Right lobe of liver (tissue), 6 donors: Measurements from ENCODE around the gene KIAA1958. TPM values are rescaled to one million over a fixed set of nuclear protein-coding genes. Genes with fewer than 3 reads are reported as not detected.

Experiments used
- ATAC-seq, 4 donors: fragments of 200-7000 bp; cut with Tn5 transposase; one replicate each; pipeline ENCODE4 v1.9.1; 2020; ENCODE audit warnings: mild to moderate bottlenecking in 4 of 4, moderate library complexity in 4 of 4
- DNase-seq, 3 donors: peaks; one replicate each; pipeline ENCODE4 v3.0.0-alpha.2; 2020
- H3K27ac ChIP-seq, 3 donors: fragments of 200-600 bp; one replicate each; pipeline ENCODE4 v1.8.0; 2022
- H3K27me3 ChIP-seq, 2 donors: fragments of 200-600 bp; one replicate each; pipeline ENCODE4 v1.8.0; 2022
- H3K36me3 ChIP-seq, 4 donors: fragments of 200-600 bp; sonication (generic) in 1 of 4; one replicate each; pipeline versions ENCODE4 v1.5.1 to v1.8.0; 2017 to 2022; ENCODE audit warnings: control low read depth in 1 of 4
- H3K4me1 ChIP-seq, 4 donors: fragments of 200-600 bp; sonication (generic) in 1 of 4; one replicate each; pipeline versions ENCODE4 v1.5.1 to v1.8.0; 2017 to 2022; ENCODE audit warnings: control low read depth in 1 of 4
- H3K4me3 ChIP-seq, 3 donors: fragments of 200-600 bp; one replicate each; pipeline ENCODE4 v1.8.0; 2022
- H3K9me3 ChIP-seq, 4 donors: fragments of 200-600 bp; sonication (generic) in 1 of 4; one replicate each; pipeline versions ENCODE4 v1.5.1 to v1.8.0; 2017 to 2022; ENCODE audit warnings: control low read depth in 1 of 4
- POLR2A ChIP-seq: fragments of 450-650 bp; IDR thresholded peaks from one replicate; pipeline ENCODE4 v1.6.1; 2017; ENCODE audit warnings: antibody characterized with exemption, mild to moderate bottlenecking
- WGBS: methylation state at CpG from one replicate; pipeline ENCODE4 v1.1.6; 2018; ENCODE audit warnings: low coverage, low lambda C conversion rate; ENCODE audit not compliant: insufficient coverage; ENCODE audit errors: missing lambda C conversion rate; 5-methylcytosine and 5-hydroxymethylcytosine counted together
- intact Hi-C, 2 donors: fragments of 100-400 bp; cut with DNase I; formaldehyde crosslinking; loops; one replicate each; pipeline versions ENCODE4 v1.11.2 to v1.14.1; 2022
- total RNA-seq, 6 experiments: library from RNA; depleted of rRNA in 2 of 6; stranded (reverse); fragments of >200 nt in 2 of 6; fragmentation: NEBNext Ultra II Directional in 3 of 6; extraction: Animal tissue kit (Norgen Biotek cat#: 25700) in 3 of 6; gene quantifications; one replicate each; pipeline versions ENCODE4 v1.1.0 to v1.2.4, GENCODE V29; 2016 to 2023
- TF ChIP-seq, protein P1 (sequence below), 4 donors: fragments of 200-600 bp in 3 of 4; fragments of 450-650 bp in 1 of 4; IDR thresholded peaks; one replicate each; pipeline versions ENCODE4 v1.5.1 to v1.8.0; 2016 to 2022; ENCODE audit warnings: antibody characterized with exemption in 4 of 4, mild to moderate bottlenecking in 2 of 4
- donor health status: DM: no; HTN: yes; CAD: no.
- donor health status: DM: no; HTN: no; CAD: no.
- donor health status: DM: no; HTN: no; CAD: no.
- donor health status: DM: no; HTN: yes; CAD: no.
- donor health status: DM: no; HTN: yes; CAD: no.

Gene KIAA1958
- total RNA-seq, 6 experiments from 2014 or later = 5.7 to 8.1 (median 7.0) TPM

DNA sequence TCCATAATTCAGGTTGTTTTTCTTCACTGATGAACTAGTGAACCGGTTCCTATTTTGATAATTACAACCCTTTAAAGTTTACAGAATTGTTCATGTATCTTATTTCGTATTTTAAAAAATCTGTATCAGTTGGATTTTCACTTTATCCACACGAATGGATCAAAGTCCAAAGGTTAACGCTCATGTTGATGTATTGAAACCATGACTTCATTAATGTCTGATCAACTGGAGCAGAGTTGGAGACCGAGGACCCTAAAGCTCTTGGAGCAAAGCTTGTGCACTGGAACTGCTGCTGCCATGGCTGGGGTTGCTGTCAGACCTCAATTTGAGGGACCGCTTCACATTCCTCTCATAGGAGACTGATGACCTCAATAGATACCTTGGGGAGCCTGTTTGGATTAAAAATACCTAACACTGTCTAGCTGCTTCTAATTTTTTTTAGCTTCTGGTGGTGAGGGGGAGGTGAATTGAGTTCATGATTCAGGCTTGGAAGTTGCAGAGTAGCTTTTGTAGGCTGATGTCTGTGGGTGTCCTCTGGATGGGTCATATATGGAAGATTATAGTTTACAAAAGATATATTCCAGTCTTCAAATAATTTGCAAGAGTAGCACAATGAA, 45.1 kb downstream of the KIAA1958 start:
- 25% methylated on average over 6 of the region's 6 CpGs for WGBS
- no peak for TF ChIP-seq POLR2A
- TF ChIP-seq, protein P1, sequence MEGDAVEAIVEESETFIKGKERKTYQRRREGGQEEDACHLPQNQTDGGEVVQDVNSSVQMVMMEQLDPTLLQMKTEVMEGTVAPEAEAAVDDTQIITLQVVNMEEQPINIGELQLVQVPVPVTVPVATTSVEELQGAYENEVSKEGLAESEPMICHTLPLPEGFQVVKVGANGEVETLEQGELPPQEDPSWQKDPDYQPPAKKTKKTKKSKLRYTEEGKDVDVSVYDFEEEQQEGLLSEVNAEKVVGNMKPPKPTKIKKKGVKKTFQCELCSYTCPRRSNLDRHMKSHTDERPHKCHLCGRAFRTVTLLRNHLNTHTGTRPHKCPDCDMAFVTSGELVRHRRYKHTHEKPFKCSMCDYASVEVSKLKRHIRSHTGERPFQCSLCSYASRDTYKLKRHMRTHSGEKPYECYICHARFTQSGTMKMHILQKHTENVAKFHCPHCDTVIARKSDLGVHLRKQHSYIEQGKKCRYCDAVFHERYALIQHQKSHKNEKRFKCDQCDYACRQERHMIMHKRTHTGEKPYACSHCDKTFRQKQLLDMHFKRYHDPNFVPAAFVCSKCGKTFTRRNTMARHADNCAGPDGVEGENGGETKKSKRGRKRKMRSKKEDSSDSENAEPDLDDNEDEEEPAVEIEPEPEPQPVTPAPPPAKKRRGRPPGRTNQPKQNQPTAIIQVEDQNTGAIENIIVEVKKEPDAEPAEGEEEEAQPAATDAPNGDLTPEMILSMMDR (IDR thresholded peaks at IDR 0.05) = no peak
- intact Hi-C loops = no loop called here
- H3K36me3 ChIP-seq = no peaks in the 10 kb centered on the region
- DNase-seq (no peak), ATAC-seq (peak; percentile 50 to 73 (median 64))
- H3K27ac ChIP-seq = peak overlapping the region; percentile 50 to 75 (median 75)
- peak overlapping the region in 1 of 3 donors; percentile 12 for H3K4me3 ChIP-seq
- no peaks in the 10 kb centered on the region for H3K27me3 ChIP-seq
- no peaks in the 10 kb centered on the region for H3K9me3 ChIP-seq
- peaks cover 0 to 21% (median 3%) of the 10 kb centered on the region in 4 donors for H3K4me1 ChIP-seq

GRCh38 chr9:112532427-112532826, 45.8 kb downstream of the KIAA1958 start:
- Histone ChIP-seq H3K9me3 (no peaks in the 10 kb centered on the region), H3K27ac (peak overlapping the region; percentile 50 to 75 (median 75)), H3K4me1 (peaks cover 0 to 21% (median 3%) of the 10 kb centered on the region in 4 donors), H3K27me3 (no peaks in the 10 kb centered on the region), H3K36me3 (no peaks in the 10 kb centered on the region), H3K4me3 (no peak overlapping the region)
- intact Hi-C loops = no loop called here
- ATAC-seq (peak; percentile 95 to 98 (median 97)), DNase-seq (peak in 2 of 3 donors; percentile 57 to 86)
- WGBS = 10% methylated on average over 1 of the region's 1 CpG
- TF ChIP-seq POLR2A = no peak
- TF ChIP-seq, protein P1 (IDR thresholded peaks at IDR 0.05) = no peak

GRCh38 chr9:112533660-112534059, 47.0 kb downstream of the KIAA1958 start:
- Histone ChIP-seq H3K4me3 (no peak overlapping the region), H3K27me3 (no peaks in the 10 kb centered on the region), H3K27ac (no peak overlapping the region), H3K9me3 (no peaks in the 10 kb centered on the region), H3K4me1 (peaks cover 0 to 21% (median 3%) of the 10 kb centered on the region in 4 donors), H3K36me3 (no peaks in the 10 kb centered on the region)
- DNase-seq = no peak
- 71% methylated on average over 2 of the region's 3 CpGs for WGBS
- TF ChIP-seq, protein P1 (IDR thresholded peaks at IDR 0.05) = no peak
- TF ChIP-seq POLR2A = no peak
- intact Hi-C loops = no loop called here
- no peak for ATAC-seq

DNA sequence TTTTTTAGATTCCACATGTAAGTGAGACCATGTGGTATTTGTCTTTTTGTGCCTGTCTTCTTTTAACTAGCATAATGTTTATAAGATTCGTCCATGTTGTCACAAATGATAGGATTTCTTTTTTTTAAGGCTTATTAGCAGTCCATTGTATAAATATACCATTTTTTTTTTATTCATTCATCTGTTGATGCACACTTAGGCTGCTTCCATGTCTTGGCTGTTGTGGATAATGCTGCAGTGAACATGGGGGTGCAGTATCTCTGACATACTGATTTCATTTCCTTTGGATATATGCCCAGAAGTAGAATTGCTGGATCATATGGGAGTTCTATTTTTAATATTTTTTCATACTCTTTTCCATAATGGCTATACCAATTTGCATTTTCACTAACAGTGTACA, 48.7 kb downstream of the KIAA1958 start:
- TF ChIP-seq, protein P1 (IDR thresholded peaks at IDR 0.05) = no peak
- TF ChIP-seq POLR2A = no peak
- H3K9me3 ChIP-seq = no peaks in the 10 kb centered on the region
- no peaks in the 10 kb centered on the region for H3K27me3 ChIP-seq
- no peak for ATAC-seq
- H3K36me3 ChIP-seq = no peaks in the 10 kb centered on the region
- H3K4me1 ChIP-seq = peaks cover 0 to 21% (median 3%) of the 10 kb centered on the region in 4 donors
- DNase-seq = no peak
- no peak overlapping the region for H3K27ac ChIP-seq
- no peak overlapping the region for H3K4me3 ChIP-seq
- intact Hi-C loops = no loop called here
- WGBS = 11% methylated on average over 1 of the region's 1 CpG
